ENCODE measurements around the gene ZNF304.

GRCh38 chr19:57376151-57376550, 25.1 kb downstream of the ZNF304 start:
- TF ChIP-seq CTCF (IDR thresholded peaks at IDR 0.05) (no peak), POLR2A (IDR thresholded peaks at IDR 0.05) (no peak)
